Measurements from ENCODE around the gene ABCB1. TPM values are rescaled to one million over a fixed set of nuclear protein-coding genes. Genes with fewer than 3 reads are reported as not detected.

Gene ABCB1
- total RNA-seq, 1 donor from 2014 or later = 3.6 TPM

GRCh38 chr7:87530126-87530525 lies 70.6 kb downstream of the ABCB1 start:
- Mint-ChIP-seq H3K36me3 (ENCODE audit: low read depth) (no peaks in the 10 kb centered on the region), H3K27me3 (ENCODE audit: insufficient read depth) (no peaks in the 10 kb centered on the region), H3K27ac (no peak overlapping the region)

GRCh38 chr7:87528730-87529129 lies 72.0 kb downstream of the ABCB1 start:
- Mint-ChIP-seq H3K27ac (no peak overlapping the region), H3K4me1 (ENCODE audit: low read depth) (no peaks in the 10 kb centered on the region), H3K27me3 (ENCODE audit: insufficient read depth) (no peaks in the 10 kb centered on the region), H3K9me3 (no peaks in the 10 kb centered on the region), H3K36me3 (ENCODE audit: low read depth) (no peaks in the 10 kb centered on the region), H3K4me3 (no peak overlapping the region)
- DNase-seq (ENCODE audit: low spot score) = no peak
- intact Hi-C loops (cut with micrococcal nuclease) = no loop called here

More at GRCh38 chr7:87530126-87530525, 70.6 kb downstream of the ABCB1 start:
- H3K4me3 Mint-ChIP-seq = no peak overlapping the region
- intact Hi-C loops (cut with micrococcal nuclease) = no loop called here
- H3K9me3 Mint-ChIP-seq = no peaks in the 10 kb centered on the region
- H3K4me1 Mint-ChIP-seq (ENCODE audit: low read depth) = no peaks in the 10 kb centered on the region
- DNase-seq (ENCODE audit: low spot score) = no peak

- Mint-ChIP-seq H3K27ac (no peak overlapping the region), H3K36me3 (ENCODE audit: low read depth) (no peaks in the 10 kb centered on the region), H3K4me3 (no peak overlapping the region), H3K4me1 (ENCODE audit: low read depth) (no peaks in the 10 kb centered on the region), H3K9me3 (no peaks in the 10 kb centered on the region), H3K27me3 (ENCODE audit: insufficient read depth) (no peaks in the 10 kb centered on the region)
- DNase-seq (ENCODE audit: low spot score) = no peak
- intact Hi-C loops (cut with micrococcal nuclease) = no loop called here
Observed at GRCh38 chr7:87518735-87519134, 81.9 kb downstream of the ABCB1 start.

GRCh38 chr7:87517891-87518290 lies 82.8 kb downstream of the ABCB1 start:
- Mint-ChIP-seq H3K9me3 (no peaks in the 10 kb centered on the region), H3K4me3 (no peak overlapping the region), H3K27ac (no peak overlapping the region), H3K27me3 (ENCODE audit: insufficient read depth) (no peaks in the 10 kb centered on the region), H3K4me1 (ENCODE audit: low read depth) (no peaks in the 10 kb centered on the region), H3K36me3 (ENCODE audit: low read depth) (no peaks in the 10 kb centered on the region)
- intact Hi-C loops (cut with micrococcal nuclease) = no loop called here
- no peak for DNase-seq (ENCODE audit: low spot score)

- no peak overlapping the region for H3K27ac Mint-ChIP-seq
- intact Hi-C loops (cut with micrococcal nuclease) = no loop called here
- H3K4me1 Mint-ChIP-seq (ENCODE audit: low read depth) = no peaks in the 10 kb centered on the region
- no peak overlapping the region for H3K4me3 Mint-ChIP-seq
- no peaks in the 10 kb centered on the region for H3K36me3 Mint-ChIP-seq (ENCODE audit: low read depth)
- H3K9me3 Mint-ChIP-seq = no peaks in the 10 kb centered on the region
- DNase-seq (ENCODE audit: low spot score) = no peak
- H3K27me3 Mint-ChIP-seq (ENCODE audit: insufficient read depth) = no peaks in the 10 kb centered on the region
Observed at GRCh38 chr7:87517136-87517815, 83.4 kb downstream of the ABCB1 start.

- no peaks in the 10 kb centered on the region for H3K36me3 Mint-ChIP-seq (ENCODE audit: low read depth)
- no peaks in the 10 kb centered on the region for H3K27me3 Mint-ChIP-seq (ENCODE audit: insufficient read depth)
- peaks cover 13% of the 10 kb centered on the region for H3K4me1 Mint-ChIP-seq (ENCODE audit: low read depth)
- H3K4me3 Mint-ChIP-seq = no peak overlapping the region
- no peak for DNase-seq (ENCODE audit: low spot score)
- intact Hi-C loops (cut with micrococcal nuclease) = no loop called here
- H3K9me3 Mint-ChIP-seq = no peaks in the 10 kb centered on the region
- H3K27ac Mint-ChIP-seq = no peak overlapping the region
Observed at GRCh38 chr7:87513735-87514335, 86.8 kb downstream of the ABCB1 start.

GRCh38 chr7:87512906-87513305 lies 87.8 kb downstream of the ABCB1 start:
- Mint-ChIP-seq H3K27ac (no peak overlapping the region), H3K27me3 (ENCODE audit: insufficient read depth) (no peaks in the 10 kb centered on the region), H3K9me3 (no peaks in the 10 kb centered on the region), H3K4me1 (ENCODE audit: low read depth) (peaks cover 18% of the 10 kb centered on the region), H3K4me3 (no peak overlapping the region), H3K36me3 (ENCODE audit: low read depth) (no peaks in the 10 kb centered on the region)
- intact Hi-C loops (cut with micrococcal nuclease) = no loop called here
- no peak for DNase-seq (ENCODE audit: low spot score)

GRCh38 chr7:87511510-87511909 lies 89.2 kb downstream of the ABCB1 start:
- DNase-seq (ENCODE audit: low spot score) = no peak
- Mint-ChIP-seq H3K36me3 (ENCODE audit: low read depth) (no peaks in the 10 kb centered on the region), H3K27me3 (ENCODE audit: insufficient read depth) (no peaks in the 10 kb centered on the region), H3K27ac (no peak overlapping the region), H3K4me3 (no peak overlapping the region), H3K9me3 (no peaks in the 10 kb centered on the region), H3K4me1 (ENCODE audit: low read depth) (peaks cover 18% of the 10 kb centered on the region)
- intact Hi-C loops (cut with micrococcal nuclease) = no loop called here

GRCh38 chr7:87510411-87510875 lies 90.2 kb downstream of the ABCB1 start:
- no peak overlapping the region for H3K4me3 Mint-ChIP-seq
- DNase-seq (ENCODE audit: low spot score) = no peak
- H3K27ac Mint-ChIP-seq = peak overlapping the region; percentile 24
- no peaks in the 10 kb centered on the region for H3K9me3 Mint-ChIP-seq
- no peaks in the 10 kb centered on the region for H3K36me3 Mint-ChIP-seq (ENCODE audit: low read depth)
- no peaks in the 10 kb centered on the region for H3K27me3 Mint-ChIP-seq (ENCODE audit: insufficient read depth)
- intact Hi-C loops (cut with micrococcal nuclease) = no loop called here
- peaks cover 27% of the 10 kb centered on the region for H3K4me1 Mint-ChIP-seq (ENCODE audit: low read depth)

GRCh38 chr7:87507446-87507845 lies 93.2 kb downstream of the ABCB1 start:
- Mint-ChIP-seq H3K4me1 (ENCODE audit: low read depth) (peaks cover 27% of the 10 kb centered on the region), H3K27ac (no peak overlapping the region)
- intact Hi-C loops (cut with micrococcal nuclease) = loop anchor here (5.0 to 10.0 kb wide), 3 partner anchors 290 to 667 kb away; no protein-coding TSS in a partner anchor

GRCh38 chr7:87506246-87507180 lies 94.2 kb downstream of the ABCB1 start:
- no peaks in the 10 kb centered on the region for H3K36me3 Mint-ChIP-seq (ENCODE audit: low read depth)
- H3K27me3 Mint-ChIP-seq (ENCODE audit: insufficient read depth) = no peaks in the 10 kb centered on the region
- no peaks in the 10 kb centered on the region for H3K9me3 Mint-ChIP-seq
- no peak for DNase-seq (ENCODE audit: low spot score)
- H3K4me1 Mint-ChIP-seq (ENCODE audit: low read depth) = peaks cover 27% of the 10 kb centered on the region
- H3K4me3 Mint-ChIP-seq = no peak overlapping the region
- no peak overlapping the region for H3K27ac Mint-ChIP-seq
- intact Hi-C loops (cut with micrococcal nuclease) = loop anchor here (1.0 to 10.0 kb wide), 4 partner anchors 291 to 668 kb away; no protein-coding TSS in a partner anchor

More at GRCh38 chr7:87507446-87507845, 93.2 kb downstream of the ABCB1 start:
- DNase-seq (ENCODE audit: low spot score) = no peak
- Mint-ChIP-seq H3K27me3 (ENCODE audit: insufficient read depth) (no peaks in the 10 kb centered on the region), H3K36me3 (ENCODE audit: low read depth) (no peaks in the 10 kb centered on the region), H3K9me3 (no peaks in the 10 kb centered on the region), H3K4me3 (no peak overlapping the region)

GRCh38 chr7:87505557-87506245 lies 95.0 kb downstream of the ABCB1 start:
- H3K36me3 Mint-ChIP-seq (ENCODE audit: low read depth) = no peaks in the 10 kb centered on the region
- DNase-seq (ENCODE audit: low spot score) = no peak
- no peaks in the 10 kb centered on the region for H3K9me3 Mint-ChIP-seq
- no peak overlapping the region for H3K4me3 Mint-ChIP-seq
- intact Hi-C loops (cut with micrococcal nuclease) = loop anchor here (1.0 to 10.0 kb wide), 4 partner anchors 292 to 669 kb away; no protein-coding TSS in a partner anchor
- H3K4me1 Mint-ChIP-seq (ENCODE audit: low read depth) = peaks cover 25% of the 10 kb centered on the region
- H3K27me3 Mint-ChIP-seq (ENCODE audit: insufficient read depth) = no peaks in the 10 kb centered on the region
- no peak overlapping the region for H3K27ac Mint-ChIP-seq

Measured in activated T-helper 1 cell treated with anti-CD3 and anti-CD28 coated beads, Interleukin-12 subunit alpha, Interleukin-12 subunit beta, Interleukin-2, Interleukin-4 antibody, amounts not matched to agents 30 ng/mL and 10 ng/mL and 1 ng/mL, durations not matched to agents 14 hours and 24 hours and 36 hours (primary cell).